ENCODE data around the gene DONSON.
A peak's percentile ranks its signal among the peaks of the same experiment; 100 is the strongest.

DONSON gene

DNA sequence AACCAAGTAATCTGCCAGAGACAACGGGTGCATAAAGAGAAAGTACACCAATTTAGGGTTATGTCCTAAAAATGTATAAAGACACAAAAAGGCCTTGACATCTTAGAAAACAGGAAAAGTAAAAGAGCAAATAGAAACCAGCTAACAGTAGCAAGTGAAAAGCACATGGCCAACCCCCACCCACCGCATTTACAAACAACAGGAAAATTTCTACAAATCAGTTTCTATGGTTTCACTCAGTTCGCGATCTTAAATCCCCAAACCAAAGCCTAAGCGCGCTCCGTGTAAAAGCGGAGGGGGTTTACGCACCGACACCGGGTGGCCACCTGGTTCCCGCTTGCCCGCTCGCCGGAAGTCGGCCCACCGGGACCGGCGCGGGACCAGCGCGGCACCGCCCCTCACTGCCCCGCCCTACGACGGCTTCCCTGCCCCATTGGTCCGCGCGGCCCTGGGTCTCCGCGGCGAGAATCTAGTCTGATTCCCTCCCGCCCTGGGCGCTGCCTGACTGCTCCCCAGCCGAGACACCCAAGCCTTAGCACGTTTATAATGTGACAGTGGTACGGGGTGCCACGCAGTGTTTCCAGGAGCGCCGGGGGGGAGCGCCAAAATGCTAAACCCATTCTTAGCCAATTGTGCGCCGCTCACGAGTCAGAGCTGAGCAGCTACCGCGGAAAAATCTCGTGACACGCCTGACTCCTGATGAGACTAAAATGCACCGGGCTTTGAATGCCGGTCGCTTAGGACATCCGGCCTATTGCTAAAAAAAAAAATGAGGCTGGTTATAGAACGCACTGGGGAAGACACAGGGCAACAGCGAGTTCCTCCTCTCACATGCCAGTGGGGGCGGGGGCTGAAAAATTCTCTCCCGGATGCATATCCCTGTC is 46.5 kb downstream of the DONSON start, which contains the start of gene GART:
GART (minus strand) TSS at position 362 of the 884 bp plus-strand sequence. CDS start 2,802 bp downstream, outside the sequence.
- peak; percentile 62 to 64 for DNase-seq (ENCODE audit: low read depth in 2 of 2)

- no peak for DNase-seq (ENCODE audit: low read depth in 2 of 2)
These were observed 47.3 kb downstream of the DONSON start for GRCh38 chr21:33541105-33541711.

DNA sequence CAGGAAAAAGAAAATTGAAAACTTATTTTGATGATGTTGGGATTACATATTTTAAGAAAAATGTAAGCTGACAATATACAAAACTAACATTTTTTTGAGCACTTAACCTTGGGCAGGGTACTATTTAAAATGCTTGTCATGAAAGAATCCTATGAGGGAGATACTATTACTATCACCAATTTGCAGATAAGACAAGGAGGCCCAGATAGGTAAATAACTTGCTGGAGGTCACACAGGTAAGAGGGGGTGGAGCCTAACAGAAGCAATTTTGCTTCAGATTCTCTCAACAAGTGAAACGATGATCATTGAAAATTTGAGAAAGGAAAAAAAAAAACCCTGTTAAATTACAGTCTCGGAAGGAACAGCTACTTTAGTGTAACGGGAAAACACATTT is 47.8 kb downstream of the DONSON start:
- no peak for DNase-seq (ENCODE audit: low read depth in 2 of 2)

DNA sequence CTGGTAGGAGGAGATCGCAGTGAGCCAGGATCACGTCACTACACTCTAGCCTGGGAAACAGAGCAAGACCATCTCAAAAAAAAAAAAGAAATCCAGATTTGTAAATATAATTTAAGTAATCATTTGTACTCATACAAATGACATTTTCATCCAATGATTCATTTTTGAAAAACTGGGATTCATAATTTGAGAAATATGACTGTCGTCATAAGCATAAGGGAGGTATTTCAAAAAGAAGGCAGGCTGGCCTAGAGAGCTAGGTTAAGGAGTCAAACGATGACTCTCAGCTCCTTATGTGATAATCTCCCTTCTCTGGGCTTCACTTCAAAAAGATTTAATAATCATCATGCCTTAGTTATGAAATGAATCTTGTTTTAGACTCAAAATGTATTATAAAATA is 48.9 kb downstream of the DONSON start:
- no peak for DNase-seq (ENCODE audit: low read depth in 2 of 2)

GRCh38 chr21:33537212-33537611 is 51.3 kb downstream of the DONSON start:
- DNase-seq (ENCODE audit: low read depth in 2 of 2) = no peak

DNA sequence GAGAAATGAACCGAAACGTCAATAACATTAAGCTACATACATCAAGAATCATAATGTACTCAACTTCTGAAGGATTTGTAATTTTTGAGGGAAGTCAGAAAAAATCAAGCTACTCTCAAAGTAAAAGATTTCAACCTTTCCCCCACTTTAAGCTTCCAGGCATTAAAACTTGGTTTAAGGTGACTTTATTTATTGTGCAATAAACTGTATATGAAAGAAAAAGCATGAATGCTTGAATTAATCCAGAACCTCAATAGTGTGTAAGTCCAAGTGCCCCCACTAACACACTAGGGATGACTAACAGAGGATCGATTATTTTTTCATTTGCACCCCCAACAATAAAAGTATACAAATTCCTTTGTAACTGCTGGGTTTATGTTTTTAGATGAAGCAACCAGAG is 57.5 kb downstream of the DONSON start:
- no peak for DNase-seq (ENCODE audit: low read depth in 2 of 2)
